DMS153 treated with DMSO at 0.1 percent for 48 hours (cell line): ENCODE measurements around the gene DHX58.

ENCODE experiments used
- DNase-seq: peaks from one replicate; lab custom pipeline; 2025; ENCODE audit not compliant: unreplicated experiment; lab: John Stamatoyannopoulos, UW

The DHX58 gene

GRCh38 chr17:42056635-42057034 lies 55.9 kb downstream of the DHX58 start:
- no peak for DNase-seq

DNA sequence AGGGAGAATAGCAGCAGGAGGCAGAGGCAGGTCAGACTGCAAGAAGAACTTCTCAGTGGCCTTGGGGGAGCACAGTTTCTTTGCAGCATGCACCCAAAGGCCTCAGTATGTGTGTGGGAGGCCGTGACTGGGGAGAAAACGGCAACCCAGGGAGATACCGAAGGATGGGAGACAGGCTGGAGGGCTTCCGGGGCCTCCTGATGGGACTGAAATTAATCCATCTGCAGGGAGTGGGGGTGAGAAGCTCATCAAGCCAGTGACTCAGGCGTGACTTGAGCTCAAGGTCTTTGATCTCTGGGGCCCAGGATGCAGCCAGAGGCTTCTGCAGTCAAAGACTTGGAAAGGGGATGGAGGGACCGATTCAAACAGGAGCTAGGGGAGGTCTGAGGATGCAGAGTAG lies 57.0 kb downstream of the DHX58 start:
- DNase-seq, result no peak

- no peak for DNase-seq
Observed at GRCh38 chr17:42055027-42055426, 57.5 kb downstream of the DHX58 start.

GRCh38 chr17:42053731-42054500 lies 58.6 kb downstream of the DHX58 start:
- no peak for DNase-seq

DNA sequence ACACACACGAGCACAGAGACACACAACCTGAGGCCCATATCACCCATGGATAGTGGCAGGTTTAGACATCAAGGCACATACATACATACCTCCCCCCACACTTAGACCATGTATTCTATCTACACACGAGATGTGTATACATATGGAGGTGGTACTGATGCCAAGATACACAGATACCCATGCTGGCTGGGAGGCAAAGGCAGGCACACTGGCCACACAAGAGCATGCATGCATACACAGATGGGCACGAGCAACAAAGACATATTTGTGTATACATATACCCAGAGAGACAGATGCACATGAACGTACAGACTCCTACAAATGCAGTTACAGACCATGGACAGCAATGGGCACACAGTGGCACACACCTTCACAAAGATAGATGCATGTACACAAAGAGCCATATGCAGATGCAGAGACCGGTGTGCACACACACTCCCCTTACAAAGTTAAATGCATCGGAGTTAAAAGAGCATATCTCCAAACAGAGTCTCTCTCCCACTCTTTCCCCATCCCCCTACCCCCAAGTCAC lies 60.1 kb downstream of the DHX58 start:
- DNase-seq, result no peak

DNA sequence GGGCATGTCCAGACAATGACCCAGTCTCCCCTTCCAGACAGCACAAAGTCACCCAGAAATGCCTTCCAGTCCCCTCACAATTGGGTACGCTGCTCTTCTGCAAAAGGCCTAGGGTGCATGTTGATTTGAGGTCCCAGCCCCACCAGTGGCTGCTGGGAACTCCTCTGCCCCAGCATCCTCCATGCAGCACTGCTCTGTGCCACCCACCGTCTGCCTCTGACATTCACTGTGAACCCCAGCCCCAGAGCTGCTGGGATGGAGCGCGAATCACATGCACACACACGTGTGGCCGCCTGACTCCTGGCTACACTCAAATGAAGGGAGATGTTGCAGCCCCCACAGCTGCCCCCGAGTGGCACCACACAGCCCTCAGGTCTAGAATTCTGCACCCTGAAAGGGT lies 60.9 kb downstream of the DHX58 start:
- no peak for DNase-seq
